Gastroesophageal sphincter (tissue), 3 donors: ENCODE results near the gene PPP2R3C.

Source experiments
- CTCF ChIP-seq, 4 experiments: fragments of 200-600 bp in 2 of 4; fragments of 450-650 bp in 2 of 4; sonication (generic) in 1 of 4; IDR thresholded peaks; one replicate each; pipeline ENCODE4 v1.5.1; 2017 to 2019; ENCODE audit warnings: antibody characterized with exemption in 4 of 4, mild to moderate bottlenecking in 2 of 4, moderate library complexity in 2 of 4
- POLR2A ChIP-seq, 2 donors: fragments of 450-650 bp; IDR thresholded peaks; one replicate each; pipeline ENCODE4 v1.6.1; 2017; ENCODE audit warnings: antibody characterized with exemption in 2 of 2, mild to moderate bottlenecking in 2 of 2, moderate library complexity in 1 of 2
- POLR2AphosphoS5 ChIP-seq: sonication (generic); formaldehyde crosslinking; IDR thresholded peaks from one replicate; pipeline ENCODE4 v1.6.1; 2017; ENCODE audit warnings: antibody characterized with exemption

- TF ChIP-seq CTCF (IDR thresholded peaks at IDR 0.05) (no peak), POLR2AphosphoS5 (no peak), POLR2A (IDR thresholded peaks at IDR 0.05) (no peak)
These were observed 16.8 kb upstream of the PPP2R3C start for GRCh38 chr14:35138585-35138984.
